HCEC 1CT (cell line): ENCODE data around the gene IL1RAPL2.
"Not testable (repeated sequence)": the region's sequence is repeated elsewhere in the genome, so short reads cannot be mapped to it uniquely, and the experiment has no call there.

Source experiments
- DNase-seq: peaks from one replicate; pipeline ENCODE4 v3.0.0-alpha.2; 2017

Gene IL1RAPL2

DNA sequence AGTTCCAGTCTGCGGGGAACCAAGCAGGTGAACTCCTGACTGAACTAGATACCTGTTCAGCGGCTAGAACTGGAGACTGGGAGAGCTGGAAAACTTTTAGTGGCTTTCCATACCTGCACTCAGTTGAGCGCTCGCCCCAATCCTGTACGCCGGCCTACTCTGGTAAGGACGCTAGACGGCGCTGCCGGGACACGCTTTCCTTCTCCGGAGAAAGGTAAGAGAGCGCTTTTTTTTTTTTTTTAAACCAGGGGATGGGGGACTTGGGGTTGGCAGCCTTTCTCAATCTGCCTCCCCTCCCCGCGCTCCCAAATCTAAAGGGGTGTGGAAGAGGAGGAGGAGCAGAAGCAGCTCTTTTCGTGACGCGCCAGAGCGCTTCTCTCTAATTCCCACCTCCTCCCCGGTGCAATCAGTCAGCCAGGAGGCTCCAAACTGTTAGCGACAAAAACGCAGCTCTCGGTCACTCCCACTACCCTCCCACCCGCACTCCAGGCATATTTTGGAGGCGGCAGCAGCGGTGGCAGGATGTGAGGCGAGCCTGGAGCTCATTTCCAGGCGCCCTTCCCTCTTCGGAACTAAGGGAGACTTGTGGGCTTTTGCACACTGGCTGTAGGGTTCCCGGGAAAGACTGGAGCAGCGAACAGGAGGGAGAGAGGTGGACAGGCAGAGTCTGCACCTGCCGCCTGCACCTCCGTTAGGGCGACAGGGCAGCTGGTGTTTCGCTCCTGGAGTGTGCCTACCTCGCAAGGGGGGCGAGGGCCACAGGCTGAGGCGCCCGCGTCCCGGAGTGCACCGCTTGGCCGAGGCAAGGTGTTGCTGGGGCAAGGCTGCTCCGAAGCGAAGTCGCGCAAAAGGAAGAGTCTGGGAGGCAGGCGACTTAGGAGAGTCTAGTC is at the start of gene IL1RAPL2:
TSS of gene IL1RAPL2 (plus strand) at position 409 of the 890 bp plus-strand sequence.
- no peak for DNase-seq

DNA sequence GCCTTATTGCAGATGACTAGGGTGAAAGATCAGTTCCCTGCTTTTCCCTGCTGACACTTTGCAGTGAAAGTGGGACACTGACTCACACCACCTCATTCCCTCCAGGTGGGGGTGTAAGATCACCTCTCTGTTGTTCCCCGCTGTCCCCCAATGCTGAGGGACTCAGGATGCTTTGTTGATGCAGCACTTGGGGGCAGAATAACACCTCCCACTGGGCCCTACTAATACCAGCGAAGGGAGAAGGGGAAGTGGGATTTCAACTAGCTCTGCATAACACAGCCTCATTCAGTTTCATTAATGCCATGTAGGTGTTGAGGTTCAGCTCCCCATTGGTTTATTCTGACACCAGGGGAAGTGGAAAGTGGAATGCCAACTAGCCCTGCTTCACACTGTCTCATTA is 43.6 kb upstream of the IL1RAPL2 start:
- DNase-seq = no peak

DNA sequence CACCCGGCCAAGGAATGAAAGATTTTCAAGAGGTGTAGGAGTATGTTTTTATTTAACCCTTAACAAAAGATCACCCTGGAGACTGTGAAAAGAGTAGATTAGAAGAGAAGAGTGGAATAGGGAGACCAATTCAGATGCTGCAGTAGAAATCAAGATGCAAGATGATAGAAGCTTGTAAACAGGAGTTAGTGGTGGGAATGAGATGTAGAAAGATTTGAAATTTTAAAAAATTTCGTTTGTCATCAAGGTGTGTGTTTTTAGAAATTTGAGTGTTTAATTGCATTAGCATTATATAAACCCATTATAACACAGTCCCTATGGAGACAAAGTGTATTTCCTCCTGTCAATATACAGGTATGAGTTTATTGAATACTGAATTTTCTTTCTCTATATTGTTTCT is 42.1 kb upstream of the IL1RAPL2 start:
- no peak for DNase-seq

DNA sequence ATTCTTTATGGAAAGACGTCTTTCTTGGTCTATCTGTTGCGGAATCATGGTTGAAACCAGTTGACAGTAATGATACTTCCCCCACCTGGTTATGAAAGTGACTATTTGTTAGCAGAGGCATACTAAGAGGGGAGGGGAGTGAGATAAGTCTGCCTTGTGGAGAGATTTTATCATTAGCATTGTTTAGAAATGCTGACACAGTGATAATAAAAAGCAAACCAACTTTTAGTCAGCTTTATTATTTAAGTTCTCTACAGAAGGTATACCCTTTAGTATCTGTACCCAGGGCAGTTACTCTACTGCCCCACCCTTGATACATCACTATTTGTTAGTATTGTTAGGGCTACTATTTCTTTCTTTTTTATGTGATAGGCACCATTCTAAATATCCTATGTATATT is 26.9 kb upstream of the IL1RAPL2 start:
- no peak for DNase-seq

DNA sequence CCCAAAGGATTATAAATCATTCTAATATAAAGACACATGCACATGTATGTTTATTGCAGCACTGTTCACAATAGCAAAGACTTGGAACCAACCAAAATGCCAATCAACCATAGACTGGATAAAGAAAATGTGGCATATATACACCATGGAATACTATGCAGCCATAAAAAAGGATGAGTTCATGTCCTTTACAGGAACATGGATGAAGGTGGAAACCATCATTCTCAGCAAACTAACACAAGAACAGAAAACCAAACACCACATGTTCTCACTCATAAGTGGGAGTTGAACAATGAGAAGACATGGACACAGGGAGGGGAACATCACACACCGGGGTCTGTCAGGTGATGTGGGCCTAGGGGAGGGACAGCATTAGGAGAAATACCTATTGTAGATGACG is 23.6 kb upstream of the IL1RAPL2 start:
- not testable (repeated sequence) for DNase-seq

DNA sequence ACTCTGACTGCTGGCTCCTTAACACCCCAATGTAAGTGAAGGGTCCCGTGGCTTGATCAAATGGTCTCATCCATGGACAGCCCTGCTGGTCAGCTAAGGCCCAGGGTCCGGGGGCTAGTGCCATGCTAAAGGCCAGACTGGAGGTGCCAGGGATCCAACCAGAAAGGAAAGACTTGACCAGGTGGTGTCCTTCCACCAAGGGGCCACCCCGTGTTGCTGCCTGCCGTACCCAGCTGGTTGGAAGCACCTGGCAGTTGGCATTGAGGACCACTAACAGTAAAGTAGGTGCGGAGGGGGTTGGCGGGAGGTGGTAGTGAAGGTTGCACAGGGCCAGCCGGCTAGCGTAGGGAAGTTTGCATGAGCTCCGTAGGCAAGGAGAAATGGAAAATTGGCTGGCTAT is 1.7 kb upstream of the IL1RAPL2 start:
- no peak for DNase-seq

DNA sequence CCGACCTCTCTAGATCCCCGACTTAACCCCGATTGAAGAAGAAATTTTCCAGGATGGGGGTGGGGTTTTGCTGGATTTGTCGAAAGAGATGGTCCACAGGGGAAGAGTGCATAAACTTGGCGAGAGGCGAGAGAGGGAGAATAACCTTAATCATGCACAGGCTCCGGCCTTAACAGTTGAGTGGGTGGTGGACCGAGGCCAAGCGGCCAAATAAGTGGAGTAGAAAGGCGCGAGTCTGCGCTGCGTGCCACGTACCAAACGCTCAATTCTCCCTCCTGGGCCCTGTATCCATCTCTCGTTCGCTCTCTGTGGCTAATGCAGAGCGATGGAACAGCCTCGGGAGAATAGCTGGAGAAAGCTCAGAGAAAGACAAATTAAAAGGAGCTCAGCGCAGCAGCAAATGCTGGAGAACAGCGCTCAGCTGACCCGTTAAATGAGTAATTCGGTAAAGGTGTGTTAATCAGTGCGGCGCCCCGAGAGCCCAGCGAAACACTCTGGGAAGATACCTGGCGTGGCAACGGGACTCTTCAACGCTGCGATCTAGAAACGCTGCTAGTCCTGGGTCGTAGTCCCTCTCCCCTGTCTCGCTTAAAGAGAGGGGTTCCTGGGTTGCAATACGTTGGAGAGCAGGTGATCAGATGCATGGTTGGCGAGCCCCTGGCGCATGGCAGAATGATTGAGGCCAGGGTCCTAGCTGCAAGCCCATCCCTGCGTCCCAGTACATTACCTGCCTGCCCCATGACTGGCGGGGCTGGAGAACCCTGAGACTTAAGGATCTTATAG is 887 bp upstream of the IL1RAPL2 start:
- DNase-seq = no peak

DNA sequence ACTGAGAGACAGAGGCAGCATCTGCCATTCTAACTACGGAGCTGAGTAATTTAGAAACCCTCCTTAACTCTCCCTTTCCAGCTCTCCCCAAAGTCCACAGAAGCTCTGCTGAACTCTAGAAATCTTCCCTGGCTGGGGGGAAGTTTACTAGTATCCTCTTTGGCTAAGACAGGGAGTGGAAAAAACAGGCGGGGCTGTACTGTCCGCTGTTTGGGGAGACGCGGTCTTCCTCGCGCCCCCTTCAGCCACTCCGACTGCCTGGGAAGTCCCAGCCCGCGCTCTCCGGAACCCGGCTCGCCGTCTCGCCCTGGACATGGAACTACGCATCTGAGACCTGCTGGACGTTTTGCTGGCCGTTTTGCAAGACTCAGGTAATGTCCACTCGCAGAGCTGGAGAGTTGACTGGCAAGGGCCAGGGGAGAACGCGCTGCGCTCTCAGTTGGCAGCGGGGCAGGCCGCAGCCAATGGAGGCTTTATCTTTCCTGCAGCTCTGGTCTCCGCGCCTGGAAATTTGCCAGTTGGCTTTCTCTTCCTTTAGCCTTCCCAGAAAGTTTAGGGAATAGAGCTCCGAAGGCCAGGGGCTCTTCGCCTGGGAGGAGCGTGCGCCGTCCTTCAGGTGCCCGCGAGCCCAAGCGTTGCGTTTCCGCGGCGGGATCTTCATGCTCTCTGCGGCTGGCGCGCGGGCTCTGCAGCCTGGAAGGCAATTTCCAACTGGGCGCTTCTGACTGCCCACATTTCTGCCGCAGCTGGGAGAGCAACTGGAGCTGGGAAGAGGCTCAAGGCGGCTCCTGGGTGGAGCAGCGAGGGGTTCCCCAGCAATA is 892 bp downstream of the IL1RAPL2 start:
- DNase-seq = no peak

DNA sequence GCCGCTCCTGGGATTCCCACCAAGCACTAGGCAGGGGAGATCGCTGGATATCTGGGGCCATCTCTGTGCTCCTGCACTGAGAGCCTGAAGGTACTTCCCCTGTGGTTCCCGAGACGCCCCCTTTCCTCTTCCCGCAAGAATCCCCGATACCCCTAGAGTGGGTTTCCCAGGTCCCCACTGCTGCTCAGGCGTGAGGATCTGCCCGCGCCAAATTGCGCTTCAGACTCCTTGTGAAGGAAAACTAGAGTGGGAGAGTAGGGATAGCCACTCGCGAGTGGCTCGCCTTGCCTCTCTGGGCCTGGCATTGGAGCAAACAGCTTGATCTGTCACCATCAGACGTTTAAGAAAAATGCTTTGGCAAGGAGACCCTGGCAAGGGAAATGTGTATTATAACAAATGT is 1.5 kb downstream of the IL1RAPL2 start:
- no peak for DNase-seq

DNA sequence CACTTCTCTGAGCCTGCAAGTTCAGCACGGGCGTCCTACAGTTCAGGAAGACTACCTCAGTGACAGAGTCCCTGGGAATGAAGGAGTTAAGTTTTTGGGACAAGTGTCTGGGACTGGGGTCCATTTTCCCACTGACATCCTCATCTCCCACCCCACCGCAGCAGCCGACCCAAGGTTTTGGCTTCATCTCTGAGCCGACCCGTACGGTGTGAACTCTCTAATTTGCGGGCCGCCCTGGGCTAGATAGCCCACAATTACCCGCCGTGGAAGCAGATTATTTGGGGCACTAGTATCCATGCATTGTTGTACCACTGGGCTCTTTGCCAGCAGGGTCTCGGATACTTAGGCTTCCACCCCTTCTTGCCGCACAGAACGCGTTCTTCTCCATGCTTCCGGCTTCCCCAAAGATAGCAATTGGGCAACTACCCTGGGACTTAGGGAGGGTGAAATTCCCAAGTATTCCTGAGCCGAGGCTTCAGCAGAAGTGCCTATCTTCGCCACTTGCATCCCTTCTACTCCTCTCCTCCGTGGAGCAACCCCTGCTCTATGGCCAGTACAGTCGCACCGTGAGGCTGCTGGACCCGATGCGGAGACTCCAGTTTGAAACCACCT is 2.4 kb downstream of the IL1RAPL2 start:
- DNase-seq = no peak

DNA sequence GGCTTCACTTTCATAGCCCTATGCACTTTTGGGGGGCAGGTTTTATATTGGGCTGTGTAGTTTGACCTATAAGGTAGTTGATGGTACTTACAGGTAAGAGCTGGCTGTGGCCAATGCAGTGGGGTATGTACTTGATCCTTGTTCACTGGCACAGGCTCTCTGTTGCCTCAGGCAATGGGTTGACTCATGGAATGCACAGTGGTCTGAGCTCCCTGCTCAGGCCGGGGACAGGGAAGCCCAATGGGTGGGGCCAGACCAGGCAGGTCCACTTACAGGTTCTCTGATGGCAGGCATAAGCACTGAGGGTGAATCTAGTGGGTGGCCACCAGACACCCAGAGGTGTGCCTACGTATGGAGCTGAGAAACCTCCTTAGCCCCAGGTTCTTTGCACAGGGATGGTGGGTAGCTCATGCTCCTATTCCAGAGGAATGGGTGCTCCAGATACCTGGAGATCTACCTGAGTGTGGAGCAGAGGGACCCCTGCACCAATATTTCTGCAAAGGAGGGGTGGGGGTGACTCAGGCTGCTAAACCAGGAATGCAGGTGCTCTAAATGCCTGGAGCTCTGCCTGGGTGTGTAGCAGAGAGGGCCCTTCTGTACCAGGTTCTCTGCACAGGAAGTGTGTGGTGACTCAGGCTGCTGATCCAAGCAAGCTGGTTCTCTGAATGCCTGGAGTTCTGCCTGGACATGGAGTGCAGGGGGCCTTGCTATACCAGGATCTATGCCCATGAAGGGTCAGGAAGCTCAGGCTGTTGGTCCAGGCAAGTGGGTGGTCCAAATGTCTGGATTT is 52.3 kb downstream of the IL1RAPL2 start:
- DNase-seq = no peak

DNA sequence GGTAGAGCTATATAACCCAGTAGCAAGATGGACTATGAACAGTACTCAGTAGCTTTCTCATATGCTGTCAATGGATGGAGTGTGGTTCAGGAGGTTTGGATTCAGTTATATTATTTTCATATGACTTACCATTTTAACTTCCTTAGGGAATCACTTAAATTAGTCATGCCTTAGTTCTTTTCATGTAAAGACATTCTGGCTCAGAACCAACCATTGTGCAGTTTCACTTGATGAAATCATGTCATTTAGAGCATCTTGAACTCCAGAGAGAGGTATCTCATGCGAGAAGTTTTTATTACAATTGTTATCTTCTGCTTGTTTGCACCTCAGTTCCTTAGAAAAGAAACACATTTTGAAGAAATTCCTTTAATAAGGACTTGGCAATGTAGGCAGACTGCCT is 55.8 kb downstream of the IL1RAPL2 start:
- no peak for DNase-seq

DNA sequence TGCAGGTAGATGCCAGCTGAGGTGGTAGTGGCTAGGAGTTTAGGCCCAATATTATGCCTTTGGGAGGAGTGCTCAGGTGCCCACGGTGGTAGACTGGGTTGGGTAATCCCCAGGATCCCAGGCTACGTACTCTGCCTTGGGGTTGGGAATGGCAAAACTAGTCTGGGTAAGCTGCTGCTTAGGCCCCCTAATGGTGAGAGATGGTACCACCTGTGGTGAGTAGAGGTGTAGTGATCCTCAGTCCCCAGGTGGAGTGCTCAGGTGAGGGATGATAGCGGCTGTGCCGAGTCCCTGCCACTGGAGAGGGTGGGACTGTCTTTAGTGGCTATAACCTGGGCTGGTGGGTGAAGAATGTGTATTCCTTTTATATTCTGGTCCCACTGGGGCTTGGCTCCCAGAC is 75.2 kb downstream of the IL1RAPL2 start:
- no peak for DNase-seq

DNA sequence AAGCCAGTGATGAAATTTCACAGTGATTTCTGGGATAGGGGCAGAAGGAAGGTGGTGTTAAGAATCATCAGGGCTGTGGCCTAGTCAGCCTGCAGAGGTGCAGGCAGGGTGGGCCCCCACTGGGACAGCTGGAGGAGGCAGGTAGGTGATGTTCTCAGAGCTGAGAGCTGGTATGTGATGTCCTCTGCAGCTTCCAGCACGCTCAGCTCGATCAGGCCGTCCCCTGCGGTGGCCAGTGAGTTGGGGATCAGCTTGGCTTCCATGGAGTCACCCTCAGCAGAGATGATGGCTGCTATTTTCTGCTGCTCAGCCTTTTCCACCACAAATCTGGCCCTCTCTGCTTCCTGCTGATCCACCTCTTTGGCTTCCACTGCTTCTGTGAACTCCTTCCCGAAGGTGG is 81.1 kb downstream of the IL1RAPL2 start:
- no peak for DNase-seq

DNA sequence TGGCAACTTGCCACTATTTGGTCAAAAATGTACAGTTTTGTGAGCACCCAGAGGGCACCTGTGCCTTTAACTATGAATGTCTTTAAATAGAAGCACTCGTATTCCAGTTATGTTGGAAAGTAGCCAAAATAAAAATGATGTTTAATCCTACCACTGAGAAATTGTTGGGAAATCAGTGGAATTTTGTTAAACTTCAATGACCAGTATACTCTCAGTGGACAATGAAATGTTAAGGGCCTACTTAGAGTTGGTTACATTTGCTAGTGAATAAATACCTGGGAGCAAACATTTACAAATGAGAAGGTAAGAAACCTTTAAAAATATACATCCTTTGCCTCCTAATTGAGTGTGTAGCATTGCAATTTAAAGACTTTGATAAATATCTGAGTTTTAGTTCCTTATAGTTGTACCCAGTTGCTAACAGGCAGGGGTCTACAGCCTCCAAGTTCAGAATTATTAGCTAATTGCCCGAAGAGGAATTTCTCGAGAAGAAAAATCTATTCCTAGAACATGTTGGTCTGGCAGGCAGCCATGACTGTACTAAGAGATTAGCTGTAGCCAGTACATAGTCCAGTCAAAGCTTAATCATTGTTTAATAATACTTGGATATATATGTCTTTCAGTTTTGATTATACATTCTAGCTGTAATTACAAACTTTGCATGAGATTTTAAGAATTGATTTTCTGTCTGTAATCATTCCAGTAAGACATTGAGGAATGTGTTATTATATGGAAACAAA is 93.2 kb downstream of the IL1RAPL2 start:
- DNase-seq = no peak

DNA sequence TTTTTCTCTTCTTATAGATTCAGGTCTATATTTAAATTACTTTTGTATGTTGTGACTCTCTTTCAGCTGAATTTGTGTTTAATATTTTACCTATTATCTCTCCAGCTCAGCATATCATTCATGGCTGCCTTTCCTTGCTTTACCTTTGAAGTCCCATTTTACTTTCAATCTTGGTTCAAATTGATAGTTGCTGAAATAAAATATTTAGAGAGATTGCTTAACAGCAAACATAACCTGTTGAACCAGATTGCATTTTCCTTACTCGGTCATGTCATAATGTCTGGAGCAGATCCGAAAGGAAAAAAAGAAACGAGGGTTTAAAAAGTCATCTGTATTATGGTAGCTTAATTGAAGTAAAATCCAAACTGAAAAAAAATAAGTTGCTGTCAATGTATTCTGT is 94.1 kb downstream of the IL1RAPL2 start:
- DNase-seq = no peak

DNA sequence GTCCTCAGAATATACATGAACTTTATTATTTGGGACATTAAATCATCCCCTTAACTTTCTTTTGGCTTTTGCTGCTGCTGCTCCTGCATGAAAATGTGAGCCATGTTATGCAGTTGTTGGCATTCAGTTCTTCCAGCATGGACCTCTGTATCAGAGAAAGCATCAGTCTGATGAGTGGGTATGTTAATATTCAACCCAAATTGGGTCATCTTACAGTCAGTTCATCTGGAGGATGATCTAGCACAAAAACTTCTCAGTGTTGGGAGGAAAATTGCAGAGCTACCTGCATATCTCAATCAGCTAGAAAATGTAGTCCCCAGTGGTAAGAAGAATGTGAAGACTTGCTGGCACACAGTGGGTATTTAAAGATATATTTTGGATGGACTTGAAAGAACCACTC is 96.7 kb downstream of the IL1RAPL2 start:
- DNase-seq = no peak

DNA sequence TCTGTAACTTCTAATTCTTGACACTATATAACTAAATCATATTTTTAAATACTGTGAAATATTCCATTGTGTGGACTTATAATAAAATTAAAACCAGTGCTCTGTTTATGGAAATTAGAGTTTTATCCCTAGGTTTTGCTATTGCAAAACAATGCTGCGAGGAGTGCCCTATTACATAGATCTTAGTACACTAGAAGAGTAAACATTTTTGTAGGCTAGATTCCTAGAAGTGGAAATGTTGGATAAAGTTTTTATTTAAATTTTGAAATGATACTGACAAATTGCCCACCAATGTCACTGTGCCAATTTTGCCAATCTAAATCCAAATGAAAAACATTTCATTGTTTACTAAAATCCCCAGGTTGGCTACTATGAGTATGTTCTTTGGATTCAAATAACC is 99.7 kb downstream of the IL1RAPL2 start:
- no peak for DNase-seq

DNA sequence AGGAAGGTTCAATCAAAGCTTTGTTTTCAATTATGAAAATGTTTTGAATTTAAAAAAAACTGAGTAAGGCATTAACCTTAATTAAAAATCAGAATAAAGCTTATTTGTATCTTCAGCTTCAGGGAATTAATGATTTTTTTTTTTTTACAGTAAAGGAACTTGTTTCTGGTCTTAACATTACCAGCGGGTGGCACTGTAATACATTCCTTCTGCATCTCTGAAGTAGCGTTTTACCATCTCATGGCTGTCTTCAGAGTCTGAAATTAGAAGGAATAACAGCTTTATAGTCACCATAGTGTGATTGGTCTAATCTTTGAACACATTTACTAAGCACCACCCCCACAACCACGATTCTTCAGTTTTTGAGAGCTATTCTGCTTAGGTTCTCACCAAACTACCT is 102.6 kb downstream of the IL1RAPL2 start:
- no peak for DNase-seq

DNA sequence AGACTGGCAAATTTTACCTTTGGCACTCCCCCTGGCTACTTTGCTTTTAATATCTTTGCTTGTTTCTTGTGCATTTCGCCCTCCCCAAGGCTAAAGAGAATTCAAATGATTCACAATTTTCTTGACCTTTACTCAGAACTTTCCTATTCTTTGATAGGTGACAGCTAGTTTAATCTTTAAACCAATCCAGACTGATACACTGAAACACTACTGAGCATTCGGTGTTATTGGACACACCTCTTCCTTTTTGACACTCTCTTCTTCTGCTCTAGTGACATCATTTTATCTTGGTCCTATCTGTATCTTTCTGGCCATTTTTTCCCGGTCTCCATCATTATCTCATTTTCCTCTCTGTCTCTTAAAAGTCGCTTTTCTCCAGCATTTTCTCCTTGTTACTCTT is 103.1 kb downstream of the IL1RAPL2 start:
- no peak for DNase-seq

DNA sequence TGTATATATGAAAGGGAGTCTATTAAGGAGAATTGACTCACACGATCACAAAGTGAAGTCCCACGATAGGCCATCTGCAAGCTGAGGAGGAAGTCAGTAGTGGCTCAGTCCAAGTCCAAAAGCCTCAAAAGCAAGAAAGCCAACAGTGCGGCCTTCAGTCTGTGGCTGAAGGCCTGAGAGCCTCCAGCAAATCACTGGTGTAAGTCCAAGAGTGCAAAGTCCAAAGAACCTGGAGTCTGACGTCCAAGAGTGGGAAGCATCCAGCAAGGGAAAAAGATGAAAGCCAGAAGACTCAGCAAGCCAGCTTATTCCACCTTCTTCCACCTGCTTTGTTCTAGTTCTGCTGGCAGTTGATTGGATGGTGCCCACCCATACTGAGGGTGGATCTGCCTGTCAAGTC is 104.1 kb downstream of the IL1RAPL2 start:
- no peak for DNase-seq
